H54 (cell line): Measurements from ENCODE around the gene FAM83G.
"Not testable (repeated sequence)": the region's sequence is repeated elsewhere in the genome, so short reads cannot be mapped to it uniquely, and the experiment has no call there.

ENCODE experiments used
- DNase-seq: peaks from one replicate; pipeline ENCODE4 v3.0.0; 2011; ENCODE audit warnings: low spot score, mixed read lengths; ENCODE audit not compliant: insufficient read length
- FAIRE-seq: peaks from 3 replicates; lab custom pipeline; 2011; peaks lifted over from hg19 to GRCh38; lab: Jason Lieb, UNC
- POLR2A ChIP-seq: IDR thresholded peaks from 2 replicates; pipeline ENCODE4 v1.6.1; 2011; ENCODE audit warnings: low read depth, mild to moderate bottlenecking, low read length

FAM83G gene

DNA sequence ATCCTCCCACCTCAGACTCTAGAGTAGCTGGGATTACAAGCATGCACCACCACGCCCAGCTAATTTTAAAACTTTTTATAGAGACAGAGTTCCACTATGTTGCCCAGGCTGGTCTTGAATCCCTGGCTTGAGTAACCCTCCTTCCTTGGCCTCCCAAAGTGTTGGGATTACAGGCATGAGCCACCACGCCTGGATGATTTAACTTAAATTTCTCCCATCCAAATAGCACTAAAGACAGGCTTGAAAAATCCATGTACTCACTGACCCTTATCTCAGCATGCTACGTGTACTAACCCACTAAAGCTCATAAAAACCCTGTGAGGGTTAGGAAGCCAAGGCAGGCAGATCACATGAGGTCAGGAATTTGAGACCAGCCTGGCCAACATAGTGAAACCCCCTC, 48.0 kb downstream of the FAM83G start:
- FAIRE-seq (no peak), DNase-seq (no peak)
- no peak for TF ChIP-seq POLR2A

- not testable (repeated sequence) for FAIRE-seq
These were observed 48.5 kb downstream of the FAM83G start for GRCh38 chr17:18956021-18956420.

DNA sequence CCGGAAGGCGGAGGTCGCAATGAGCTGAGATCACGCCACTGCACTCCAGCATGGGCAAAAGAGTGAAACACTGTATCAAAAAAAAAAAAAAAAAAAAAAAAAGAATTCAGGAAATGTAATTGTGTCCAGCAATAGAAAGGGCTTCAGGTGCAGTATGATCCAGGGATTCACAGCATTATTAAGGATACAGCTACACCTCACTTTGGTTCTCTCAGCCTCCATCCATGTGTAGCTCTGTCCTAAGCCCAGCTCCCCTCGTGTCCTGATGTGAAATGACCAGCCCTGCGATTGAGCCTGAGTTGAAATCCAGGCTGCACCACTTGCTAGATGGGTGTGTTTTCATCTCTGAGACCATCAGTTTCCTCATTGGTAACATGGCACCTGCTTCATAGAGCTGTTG, 49.6 kb downstream of the FAM83G start:
- no peak for TF ChIP-seq POLR2A
- FAIRE-seq (no peak), DNase-seq (no peak)

More at GRCh38 chr17:18956021-18956420, 48.5 kb downstream of the FAM83G start:
- DNase-seq, result not testable (repeated sequence)

DNA sequence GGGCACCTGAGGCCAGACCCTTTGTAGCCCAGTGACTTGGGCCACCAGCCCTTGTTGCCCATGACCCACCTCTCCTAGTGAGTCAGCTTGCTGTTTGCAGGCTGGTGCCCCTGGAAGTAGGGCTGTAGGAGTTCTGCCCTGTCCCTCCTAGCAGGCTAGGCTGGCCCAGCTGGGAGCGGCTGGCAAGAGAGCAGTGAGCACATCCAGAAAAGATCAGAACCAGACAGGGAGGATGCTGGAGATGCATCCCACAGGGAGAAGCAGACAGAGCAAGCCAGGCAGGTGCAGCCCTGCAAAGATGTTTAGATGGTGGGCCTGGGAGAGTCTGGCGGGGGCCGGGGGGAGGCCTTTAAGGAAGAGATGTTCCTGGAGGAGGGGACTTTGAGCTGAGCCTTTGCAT, 50.2 kb downstream of the FAM83G start:
- FAIRE-seq, result no peak
- no peak for TF ChIP-seq POLR2A
- no peak for DNase-seq

DNA sequence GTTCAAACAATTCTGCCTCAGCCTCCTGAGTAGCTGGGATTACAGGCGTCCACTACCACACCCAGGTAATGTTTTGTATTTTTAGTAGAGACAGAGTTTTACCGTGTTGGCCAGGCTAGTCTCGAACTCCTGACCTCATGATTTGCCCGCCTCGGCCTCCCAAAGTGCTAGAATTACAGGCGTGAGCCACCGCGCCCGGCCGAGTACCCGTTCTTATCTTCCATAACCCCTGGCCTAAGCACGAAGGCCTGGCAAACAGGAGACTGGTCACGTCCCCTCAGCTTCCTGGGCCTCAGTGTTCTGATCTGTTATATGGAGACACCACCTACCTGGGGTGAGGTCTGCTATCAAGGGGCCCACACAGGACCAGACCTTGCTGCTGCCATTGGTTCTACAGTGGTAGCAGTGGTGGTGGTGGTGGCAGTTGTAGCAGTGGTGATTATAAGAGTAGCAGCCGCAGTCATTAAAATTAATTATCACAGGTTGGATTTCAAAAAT, 51.3 kb downstream of the FAM83G start:
- TF ChIP-seq POLR2A, result no peak
- no peak for FAIRE-seq

GRCh38 chr17:18951941-18952842, 52.4 kb downstream of the FAM83G start, which contains the start of gene SLC5A10:
Gene SLC5A10, plus strand, starts transcription at chr17:18952165. Its CDS starts 41 bp downstream, at chr17:18952206.
- FAIRE-seq (no peak), DNase-seq (no peak)
- no peak for TF ChIP-seq POLR2A

More for the DNA sequence above, 51.3 kb downstream of the FAM83G start:
- no peak for DNase-seq

GRCh38 chr17:18950944-18951905, 53.3 kb downstream of the FAM83G start:
- FAIRE-seq (no peak), DNase-seq (no peak)
- no peak for TF ChIP-seq POLR2A

GRCh38 chr17:18950346-18950745, 54.2 kb downstream of the FAM83G start:
- no peak for FAIRE-seq
- no peak for TF ChIP-seq POLR2A
- no peak for DNase-seq

DNA sequence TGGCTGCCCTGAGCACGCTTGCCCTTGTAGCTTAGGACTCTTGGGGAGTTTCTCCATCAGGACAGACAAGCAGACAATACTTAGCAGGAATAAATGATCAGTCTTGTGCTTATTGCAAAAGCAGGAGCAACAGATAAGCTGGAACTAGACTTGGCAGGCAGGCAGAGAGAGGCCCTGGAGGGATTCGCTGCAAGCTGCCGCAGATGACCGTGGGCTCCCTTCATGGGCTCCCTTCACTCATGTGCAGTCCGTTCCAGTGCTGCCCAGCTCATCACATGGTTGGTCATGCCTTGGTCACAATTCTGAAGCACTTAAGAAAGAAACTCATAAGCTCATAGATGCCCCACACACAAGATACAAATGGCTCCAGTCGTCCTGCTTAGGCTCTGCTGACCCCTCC, 55.0 kb downstream of the FAM83G start:
- no peak for TF ChIP-seq POLR2A
- FAIRE-seq (no peak), DNase-seq (no peak)

- DNase-seq (no peak), FAIRE-seq (no peak)
- no peak for TF ChIP-seq POLR2A
These were observed 56.0 kb downstream of the FAM83G start for GRCh38 chr17:18948476-18949006.

DNA sequence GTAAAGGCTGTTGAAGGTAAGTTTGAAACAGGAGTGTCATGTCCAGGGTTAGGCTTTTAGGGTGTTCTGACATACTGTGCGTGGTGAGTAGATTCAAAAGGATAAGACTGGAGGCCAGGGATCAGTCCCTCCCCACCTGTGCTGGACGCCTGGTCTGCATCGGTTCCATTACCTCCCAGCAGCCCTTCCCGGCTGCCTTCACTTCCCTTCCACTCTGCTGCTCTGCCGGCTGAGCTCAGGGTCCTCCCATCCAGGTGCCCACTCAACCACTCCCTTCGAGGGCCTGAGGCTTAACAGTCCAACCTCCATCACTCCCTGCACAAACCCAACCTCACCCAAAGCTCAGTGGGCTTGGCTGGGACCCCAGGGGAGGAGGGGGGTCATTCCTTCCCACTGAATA, 56.7 kb downstream of the FAM83G start:
- no peak for TF ChIP-seq POLR2A
- DNase-seq (no peak), FAIRE-seq (no peak)

- no peak for TF ChIP-seq POLR2A
- FAIRE-seq (no peak), DNase-seq (no peak)
These were observed 58.0 kb downstream of the FAM83G start for GRCh38 chr17:18946536-18946935.

- FAIRE-seq (no peak), DNase-seq (no peak)
- TF ChIP-seq POLR2A, result no peak
These were observed 59.9 kb downstream of the FAM83G start for GRCh38 chr17:18944646-18945045.

DNA sequence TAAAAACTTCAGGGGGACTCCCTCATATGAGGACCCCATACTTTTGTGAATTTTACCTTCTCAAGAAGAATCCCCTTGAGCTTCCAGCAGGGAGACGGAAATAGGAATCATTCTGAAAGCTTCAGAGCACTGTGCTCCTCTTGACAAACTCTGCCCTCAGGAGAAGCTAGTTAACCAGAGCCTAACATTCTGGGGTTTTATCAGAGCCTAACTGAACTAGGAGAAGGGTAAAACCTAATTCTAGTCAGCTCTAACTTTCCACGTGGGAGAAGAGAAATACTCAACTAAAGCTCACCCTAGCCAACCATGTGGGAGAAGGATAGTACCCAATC, 65.9 kb downstream of the FAM83G start:
- TF ChIP-seq POLR2A, result no peak
- FAIRE-seq, result no peak
- DNase-seq, result no peak
